Stimulated activated CD4-positive, alpha-beta T cell treated with anti-CD3 and anti-CD28 coated beads, Interleukin-2, amount 100 ng/mL, for 24 hours (primary cell): ENCODE data around the gene THBS3.
"Not testable (repeated sequence)": the region's sequence is repeated elsewhere in the genome, so short reads cannot be mapped to it uniquely, and the experiment has no call there.

ENCODE experiments used
- DNase-seq, 2 donors: peaks; one replicate each; pipeline ENCODE4 v3.0.0-alpha.2; 2020

The THBS3 gene

DNA sequence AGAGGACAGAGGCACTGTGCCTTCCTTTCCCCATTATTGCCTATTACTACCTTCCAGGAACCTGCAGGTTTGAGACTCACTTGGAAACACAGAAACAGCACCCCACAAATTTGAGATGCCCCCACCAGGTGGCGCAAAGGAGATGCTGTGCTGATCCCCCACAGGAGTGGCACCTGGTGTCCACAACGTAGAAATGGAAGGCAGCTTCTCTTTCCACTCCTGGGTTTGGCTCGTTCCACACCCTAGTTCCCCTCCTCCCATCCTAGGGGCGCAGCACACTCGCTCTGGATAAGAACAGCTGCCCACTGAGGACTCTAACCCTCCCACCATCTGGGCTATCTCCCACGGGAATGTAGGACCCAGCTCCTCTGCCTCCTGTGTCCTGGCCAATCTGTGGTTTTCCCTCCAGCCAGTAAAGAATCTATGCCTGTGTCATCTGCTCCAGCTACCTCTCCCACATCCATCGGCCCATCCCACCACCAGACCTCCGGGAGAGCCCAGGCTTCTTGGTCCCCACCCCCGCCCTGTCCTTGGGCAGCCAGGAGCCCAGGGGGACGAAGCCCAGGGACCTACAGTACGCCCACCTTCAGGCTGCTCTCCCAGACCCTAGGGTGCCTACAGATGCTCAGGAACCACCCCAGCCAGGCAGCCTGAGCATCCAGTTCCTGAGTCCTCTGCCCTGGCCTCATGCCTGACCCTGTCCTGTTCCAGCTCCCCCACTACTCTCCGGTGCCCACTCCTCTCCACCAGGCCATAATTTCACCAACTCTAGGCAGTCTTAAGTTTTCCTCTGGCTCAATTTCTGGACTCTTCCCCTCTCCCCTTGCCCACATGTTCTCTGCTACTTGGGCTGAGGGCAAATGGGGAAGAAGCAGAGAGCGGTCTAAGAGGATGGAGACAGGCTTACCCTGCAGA is 549 bp downstream of the THBS3 start:
- peak; percentile 95 for DNase-seq

GRCh38 chr1:155205969-155206593 is 1.6 kb downstream of the THBS3 start:
- no peak for DNase-seq

GRCh38 chr1:155205035-155205434 is 2.7 kb downstream of the THBS3 start:
- no peak for DNase-seq

- no peak for DNase-seq
These were observed 4.8 kb downstream of the THBS3 start for GRCh38 chr1:155202731-155203515.

- DNase-seq = no peak
These were observed 5.5 kb downstream of the THBS3 start for GRCh38 chr1:155202198-155202597.

DNA sequence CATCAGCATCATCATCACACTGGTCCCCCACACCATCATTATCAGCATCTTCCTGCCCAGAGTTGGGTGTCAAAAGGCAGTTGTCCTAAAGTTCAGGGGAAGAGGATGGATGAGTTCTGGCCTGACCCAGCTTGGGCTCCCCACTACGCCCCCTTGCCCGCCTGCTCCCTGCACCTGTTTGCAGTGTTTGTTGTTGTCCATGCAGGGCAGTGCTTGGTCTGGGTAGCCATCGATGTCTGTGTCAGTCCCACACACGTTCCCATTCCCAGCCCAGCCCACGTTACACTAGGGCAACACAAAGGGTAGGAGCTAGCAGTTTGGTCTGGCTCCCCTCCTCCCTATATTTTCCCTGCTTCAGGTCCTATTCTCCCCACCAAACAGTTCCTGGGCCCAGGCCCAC is 6.8 kb downstream of the THBS3 start:
- no peak for DNase-seq

DNA sequence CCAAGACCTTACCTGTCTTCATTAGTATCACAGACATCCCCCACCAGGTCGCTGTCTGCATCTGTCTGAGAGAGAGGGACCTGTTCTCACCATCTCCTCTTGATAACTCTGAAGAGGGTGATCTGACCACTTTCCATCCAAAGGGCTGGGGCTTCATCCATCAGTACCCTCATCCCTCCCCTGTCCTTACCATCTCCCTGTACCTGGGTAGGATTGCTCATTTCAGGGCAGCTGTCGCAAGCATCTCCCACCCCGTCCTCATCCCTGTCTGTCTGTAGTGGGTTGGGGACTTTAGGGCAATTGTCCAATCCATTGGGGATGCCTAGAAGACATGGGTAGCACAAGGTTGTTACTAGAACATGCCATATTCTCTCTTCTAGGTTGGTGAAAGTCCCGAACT is 7.9 kb downstream of the THBS3 start:
- no peak for DNase-seq

DNA sequence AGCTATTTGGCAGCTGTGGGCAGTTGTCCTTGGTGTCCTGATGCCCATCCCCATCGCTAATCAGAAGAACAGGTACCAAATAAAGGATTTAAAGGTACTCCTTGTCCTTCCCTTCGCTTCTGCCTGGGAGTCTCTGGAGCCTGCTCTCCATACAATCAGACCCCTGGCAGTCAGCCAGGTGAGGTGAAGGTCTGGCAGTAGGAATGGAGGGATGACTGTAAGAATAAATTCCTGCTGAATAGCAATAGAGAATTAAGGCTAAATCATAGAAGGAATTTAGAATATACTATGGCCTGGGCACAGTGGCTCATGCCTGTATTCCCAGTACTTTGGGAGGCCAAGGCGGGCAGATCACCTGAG is 9.2 kb downstream of the THBS3 start:
- DNase-seq = no peak

GRCh38 chr1:155197901-155198546 is 9.7 kb downstream of the THBS3 start:
- no peak for DNase-seq

DNA sequence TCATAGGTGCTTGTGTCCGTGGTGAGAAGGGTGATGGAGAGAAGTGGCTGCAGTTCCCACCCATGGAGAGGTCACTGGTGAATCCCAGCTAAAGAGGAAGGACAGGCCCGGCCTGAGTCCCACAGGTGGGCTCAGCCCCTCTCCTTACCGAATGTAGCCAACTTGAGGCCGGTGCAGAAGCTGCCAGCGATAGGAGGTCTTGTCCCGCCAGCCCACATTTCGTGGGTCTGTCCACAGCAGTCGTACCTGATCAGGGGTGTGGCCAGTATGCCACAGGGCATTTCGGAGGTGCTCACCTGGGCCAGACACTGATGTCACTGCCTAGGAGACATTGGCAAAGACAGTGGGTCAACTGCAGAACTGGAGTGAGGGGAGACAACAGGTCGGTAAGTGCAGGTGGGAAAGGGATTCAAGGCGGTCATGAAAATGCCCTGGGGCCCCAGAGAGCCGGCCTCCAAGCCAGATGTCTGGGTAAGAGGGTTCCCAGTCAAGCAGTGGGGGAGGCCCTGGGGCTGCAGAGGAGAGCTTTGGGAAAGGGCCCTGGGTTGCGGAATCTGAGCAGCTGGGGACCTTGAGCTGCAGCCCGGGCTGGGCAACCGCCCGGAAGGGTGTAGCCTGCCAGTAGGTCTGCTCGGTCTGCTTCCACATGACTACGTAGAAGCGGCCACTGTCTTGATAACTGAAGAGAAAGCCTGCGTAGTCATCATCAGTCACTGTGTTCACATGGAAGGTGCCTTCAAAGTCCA is 10.6 kb downstream of the THBS3 start:
- no peak for DNase-seq

DNA sequence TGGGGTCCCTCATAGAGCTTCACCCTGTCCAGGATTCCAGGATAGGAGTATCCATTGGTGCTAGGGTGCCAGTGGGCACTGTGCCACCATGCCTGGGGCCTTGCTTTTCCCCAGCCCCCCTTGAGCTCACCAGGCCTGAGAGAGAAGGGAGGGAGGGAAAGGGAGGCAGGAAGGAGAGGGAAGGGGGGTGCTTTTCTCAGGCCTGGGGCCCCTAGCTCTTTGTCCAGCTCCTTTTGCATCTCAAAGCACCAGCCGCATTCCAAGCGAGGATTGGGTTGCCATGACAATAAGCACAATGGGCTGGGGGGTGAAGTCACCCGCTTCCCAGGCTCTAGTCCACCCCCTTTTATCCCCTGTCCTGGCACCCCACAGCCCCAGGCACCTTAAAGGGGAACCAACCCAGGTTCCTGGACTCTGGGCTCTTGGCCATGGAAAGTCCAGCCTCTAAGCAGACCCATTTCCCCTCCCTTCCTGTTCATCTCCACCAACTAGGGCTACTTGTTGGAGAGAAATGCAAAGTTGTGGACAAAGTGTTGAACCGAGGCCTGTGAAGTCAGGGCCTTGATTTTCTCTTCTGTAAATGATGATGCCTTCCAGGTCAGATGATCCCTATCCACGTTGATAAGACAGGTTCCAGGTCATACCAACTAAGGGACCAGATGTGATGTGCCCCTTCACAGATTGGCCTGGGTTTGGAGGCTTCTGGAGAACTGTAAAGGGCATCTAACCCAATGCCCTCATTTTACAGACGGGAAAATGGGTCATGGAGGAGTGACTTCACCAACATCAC is 11.4 kb downstream of the THBS3 start:
- DNase-seq = no peak

DNA sequence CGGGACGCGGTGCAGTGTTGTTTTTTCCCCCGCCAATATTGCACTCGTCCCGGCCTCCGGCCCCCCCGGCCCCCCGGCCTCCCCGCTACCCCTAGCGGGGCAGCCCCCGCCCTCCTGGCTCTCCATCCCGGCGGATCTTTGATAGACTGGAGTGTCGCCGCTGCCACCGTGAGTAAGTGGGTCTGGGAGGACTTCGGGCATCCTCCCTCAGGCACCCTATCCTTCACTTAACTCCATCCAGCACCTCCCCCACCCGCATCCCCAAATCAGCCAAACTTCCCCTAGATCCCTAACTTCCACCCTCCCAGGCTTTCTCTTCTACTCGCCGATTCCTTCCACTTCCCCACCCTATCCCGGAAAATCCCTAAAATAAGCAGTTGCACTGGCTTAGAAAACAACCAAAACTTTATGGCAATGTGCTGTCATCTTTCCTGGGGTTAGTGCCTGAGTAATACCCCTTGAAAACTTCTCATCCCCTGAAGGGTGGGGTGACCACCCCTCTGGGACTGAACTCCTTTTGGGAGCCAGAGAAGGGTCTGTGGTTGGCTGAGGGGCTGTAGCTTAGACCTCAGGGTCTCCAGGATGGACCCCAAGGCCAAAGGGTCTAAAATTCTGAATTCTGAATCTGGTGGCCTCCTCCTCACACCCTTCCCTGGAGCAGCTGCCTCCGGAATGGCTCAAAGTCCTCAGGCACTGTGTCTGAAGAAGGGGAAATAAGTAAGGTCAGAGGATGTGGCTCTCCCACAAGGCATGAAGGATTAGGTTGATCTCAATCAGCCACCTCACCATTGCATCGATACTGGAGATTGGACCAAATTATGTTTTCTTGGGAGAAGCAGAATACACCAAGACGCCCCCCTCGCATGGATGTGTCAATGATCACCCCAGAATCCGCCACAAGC is 12.2 kb downstream of the THBS3 start:
- no peak for DNase-seq

GRCh38 chr1:155193991-155194240 is 13.8 kb downstream of the THBS3 start:
- not testable (repeated sequence) for DNase-seq

DNA sequence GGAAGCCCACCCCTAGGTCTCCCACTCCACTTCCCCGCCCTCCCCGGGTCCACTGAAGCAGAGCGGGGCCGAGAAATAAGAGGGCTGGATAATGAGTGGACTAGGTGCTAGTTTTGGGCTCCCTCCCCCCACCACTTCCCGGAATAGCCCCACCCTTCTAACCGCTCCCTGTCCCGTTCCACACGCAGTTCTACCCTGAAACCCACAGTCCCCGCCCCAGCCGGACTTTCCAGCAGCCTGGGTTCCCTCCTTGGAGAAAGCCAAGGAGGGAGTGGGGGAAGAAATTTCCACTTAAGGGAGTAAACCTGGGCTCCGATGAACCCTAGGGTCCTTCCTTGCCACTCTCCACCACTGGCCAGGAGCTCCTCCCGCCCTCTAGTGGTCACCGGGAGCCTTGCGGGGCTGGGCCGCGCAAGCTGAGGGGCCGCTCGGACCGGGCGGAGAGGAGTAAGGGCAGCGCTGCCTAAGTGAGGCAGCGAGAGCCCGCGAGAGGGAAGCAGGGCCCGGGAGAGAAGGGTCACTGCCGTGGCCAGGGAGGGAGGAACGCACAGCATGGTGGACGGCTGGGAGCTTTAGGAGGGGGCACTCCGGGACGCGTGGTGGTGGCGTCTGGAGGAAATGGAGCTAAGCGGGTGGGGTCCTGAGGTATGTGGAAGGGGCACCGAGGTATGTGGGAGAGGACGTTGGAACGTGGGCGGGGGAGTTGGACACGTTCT is 14.3 kb downstream of the THBS3 start:
- peak; percentile 82 to 88 for DNase-seq

DNA sequence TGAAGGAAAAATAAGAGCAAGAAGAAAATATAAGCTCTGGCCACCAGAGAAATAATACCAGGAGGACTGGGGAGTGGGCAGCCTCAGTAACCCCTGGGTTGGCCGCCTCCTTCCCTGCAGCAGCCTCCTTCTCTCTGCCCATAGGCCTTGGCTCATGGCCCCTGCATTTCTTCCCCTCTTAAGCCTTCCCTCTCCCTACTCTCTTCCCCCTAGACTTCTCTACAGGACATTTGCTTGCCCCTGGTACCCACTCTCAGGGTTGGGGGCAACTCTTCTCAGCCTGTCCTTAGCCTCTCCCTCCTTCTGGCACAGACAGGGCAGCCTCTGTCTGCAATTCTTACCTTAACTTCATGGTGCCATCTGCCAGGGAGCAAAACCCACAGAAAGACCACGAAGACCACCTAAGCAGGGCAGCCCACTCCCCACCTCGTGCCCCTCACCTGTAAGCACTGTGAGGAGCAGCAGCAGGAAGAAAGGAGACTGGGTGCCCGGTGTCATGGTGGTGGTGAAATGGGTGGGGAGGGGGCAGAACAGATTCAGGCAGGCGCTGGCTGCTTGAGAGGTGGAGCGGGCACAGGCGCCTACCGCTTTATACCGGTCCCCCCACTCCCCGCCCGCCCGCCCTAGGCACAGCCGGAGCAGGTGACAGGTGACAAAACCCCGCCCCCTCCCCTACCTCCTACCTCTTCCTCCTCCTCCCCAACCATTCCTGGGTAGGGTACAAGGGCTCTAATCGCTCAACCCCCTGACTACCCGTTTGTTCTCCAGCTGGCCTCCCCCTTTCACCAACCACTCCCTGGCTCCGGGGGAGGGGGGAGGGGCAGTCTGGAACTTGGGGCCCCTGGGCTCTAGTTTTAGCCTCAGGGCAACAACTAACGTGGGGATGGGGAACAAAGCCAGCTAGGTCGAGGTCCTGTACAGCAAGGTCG is 15.1 kb downstream of the THBS3 start:
- DNase-seq = no peak

GRCh38 chr1:155191904-155192303 is 15.8 kb downstream of the THBS3 start:
- no peak for DNase-seq

DNA sequence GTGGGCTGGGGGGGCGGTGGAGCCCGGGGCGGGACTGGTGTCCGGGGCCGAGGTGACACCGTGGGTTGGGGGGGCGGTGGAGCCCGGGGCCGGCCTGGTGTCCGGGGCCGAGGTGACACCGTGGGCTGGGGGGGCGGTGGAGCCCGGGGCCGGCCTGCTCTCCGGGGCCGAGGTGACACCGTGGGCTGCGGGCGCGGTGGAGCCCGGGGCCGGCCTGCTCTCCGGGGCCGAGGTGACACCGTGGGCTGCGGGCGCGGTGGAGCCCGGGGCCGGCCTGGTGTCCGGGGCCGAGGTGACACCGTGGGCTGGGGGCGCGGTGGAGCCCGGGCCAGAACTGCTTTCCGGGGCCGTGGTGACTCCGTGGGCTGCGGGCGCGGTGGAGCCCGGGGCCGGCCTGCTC is 17.8 kb downstream of the THBS3 start:
- DNase-seq = not testable (repeated sequence)

- no peak for DNase-seq
These were observed 19.4 kb downstream of the THBS3 start for GRCh38 chr1:155188268-155188667.

DNA sequence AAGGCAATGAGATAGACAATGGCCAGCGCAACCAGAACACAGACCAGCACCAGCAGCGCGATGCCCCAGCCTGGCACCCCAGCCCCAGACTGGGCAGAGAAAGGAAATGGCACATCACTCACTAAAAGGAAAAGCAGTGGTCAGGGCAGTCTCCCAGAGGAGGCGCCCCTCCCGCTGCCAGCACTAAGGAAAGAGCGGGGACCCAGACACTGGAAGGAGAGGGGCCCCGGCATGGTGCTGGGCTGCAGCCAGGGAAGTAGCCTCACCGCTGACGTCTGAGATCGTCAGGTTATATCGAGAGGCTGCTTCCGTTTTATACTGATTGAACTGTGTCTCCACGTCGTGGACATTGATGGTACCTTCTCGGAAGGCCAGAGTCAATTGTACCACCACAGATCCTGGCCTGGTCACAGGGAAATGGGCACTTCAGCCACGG is 20.2 kb downstream of the THBS3 start:
- no peak for DNase-seq
